PC-3 (cell line): ENCODE measurements around the gene PLOD1. TPM values are rescaled to one million over a fixed set of nuclear protein-coding genes. Genes with fewer than 3 reads are reported as not detected.

Experiments
- ATAC-seq: fragments of 200-7000 bp; cut with Tn5 transposase; 2 replicates; pipeline ENCODE4 v1.9.1; 2020; ENCODE audit warnings: mild to moderate bottlenecking, moderate library complexity
- BruUV-seq: library from RNA; stranded (reverse); fragments of 400-500 nt; replicated peaks from 2 replicates; lab custom pipeline; 2021; lab: Mats Ljungman, UMichigan
- CTCF ChIA-PET: fragments of 300-600 bp; sonication (Branson Sonifier 250); formaldehyde crosslinking; loops from one replicate; lab custom pipeline; 2022; ENCODE audit warnings: antibody characterized with exemption; lab: Charles Lee
- POLR2A ChIA-PET: fragments of 300-600 bp; sonication (Branson Sonifier 250); formaldehyde crosslinking; loops from one replicate; lab custom pipeline; 2022; ENCODE audit warnings: antibody characterized with exemption; ENCODE audit not compliant: unreplicated experiment; lab: Charles Lee
- DNase-seq: peaks from one replicate; pipeline ENCODE4 v3.0.0-alpha.2; 2015
- H2AFZ ChIP-seq: fragments of 300-600 bp; sonication (generic); 2 replicates; pipeline ENCODE4 v1.6.0; 2016; ENCODE audit warnings: antibody characterized with exemption, low read length
- H3F3A ChIP-seq: fragments of 300-600 bp; sonication (generic); one replicate; pipeline ENCODE4 v1.6.0; 2017; ENCODE audit warnings: antibody characterized with exemption, low read length, control low read depth, mild to moderate bottlenecking; ENCODE audit not compliant: unreplicated experiment
- H3K27ac ChIP-seq: fragments of 300-600 bp; sonication (generic); 2 replicates; pipeline ENCODE4 v1.5.1; 2016; ENCODE audit warnings: mild to moderate bottlenecking, low read length
- H3K27me3 ChIP-seq: fragments of 300-600 bp; sonication (generic); 2 replicates; pipeline ENCODE4 v1.6.1; 2016; ENCODE audit warnings: low read length, mixed read lengths
- H3K36me3 ChIP-seq: fragments of 300-600 bp; sonication (generic); 2 replicates; pipeline ENCODE4 v1.6.1; 2016; ENCODE audit warnings: low read depth, mixed run types, low read length, mixed read lengths
- H3K4me1 ChIP-seq: fragments of 300-600 bp; sonication (generic); 2 replicates; pipeline ENCODE4 v1.5.1; 2016; ENCODE audit warnings: low read length; ENCODE audit not compliant: insufficient read depth
- H3K4me2 ChIP-seq: fragments of 300-600 bp; sonication (generic); 2 replicates; pipeline ENCODE4 v1.6.0; 2016; ENCODE audit warnings: low read length
- H3K4me3 ChIP-seq: fragments of 300-600 bp; sonication (generic); 2 replicates; pipeline ENCODE4 v1.5.1; 2016; ENCODE audit warnings: mild to moderate bottlenecking, low read length, mixed read lengths
- H3K79me2 ChIP-seq: fragments of 300-600 bp; sonication (generic); 2 replicates; pipeline ENCODE4 v1.6.1; 2017; ENCODE audit warnings: low read length, mixed read lengths
- H3K9ac ChIP-seq: fragments of 300-600 bp; sonication (generic); 2 replicates; pipeline ENCODE4 v1.6.0; 2016; ENCODE audit warnings: mild to moderate bottlenecking, low read length
- H3K9me2 ChIP-seq: fragments of 300-600 bp; sonication (generic); replicated peaks from 2 replicates; pipeline ENCODE4 v1.6.1; 2016; ENCODE audit warnings: mixed run types, low read length, mixed read lengths
- H3K9me3 ChIP-seq: fragments of 300-600 bp; sonication (generic); 2 replicates; pipeline ENCODE4 v1.6.1; 2016; ENCODE audit warnings: low read length, mixed read lengths
- H4K20me1 ChIP-seq: fragments of 300-600 bp; sonication (generic); 2 replicates; pipeline ENCODE4 v1.6.1; 2016; ENCODE audit warnings: low read length, mixed read lengths
- EZH2 ChIP-seq: fragments of 300-600 bp; sonication (generic); IDR thresholded peaks from one replicate; pipeline ENCODE4 v1.6.1; 2017; ENCODE audit warnings: antibody characterized with exemption, mild to moderate bottlenecking, low read length; ENCODE audit not compliant: unreplicated experiment
- EZH2phosphoT487 ChIP-seq: fragments of 300-600 bp; sonication (generic); IDR thresholded peaks from 2 replicates; pipeline ENCODE4 v1.6.1; 2018; ENCODE audit warnings: mild to moderate bottlenecking, antibody characterized with exemption, low read length, borderline replicate concordance
- intact Hi-C: fragments of 100-400 bp; cut with micrococcal nuclease; formaldehyde crosslinking; loops from 2 replicates; pipeline ENCODE4 v1.9.0; 2023
- total RNA-seq: library from RNA; depleted of rRNA; stranded (reverse); fragments of >200 nt; gene quantifications from 2 replicates; pipeline ENCODE4 v1.2.3, GENCODE V29; 2014
- TF ChIP-seq, protein P1 (sequence below): fragments of 300-600 bp; sonication (generic); conservative IDR thresholded peaks from 2 replicates; pipeline ENCODE4 v1.5.1; 2017; ENCODE audit warnings: antibody characterized with exemption, low read depth, mild to moderate bottlenecking, low read length

The PLOD1 gene
- total RNA-seq, 1 experiment from 2014 or later, result 179 TPM

DNA sequence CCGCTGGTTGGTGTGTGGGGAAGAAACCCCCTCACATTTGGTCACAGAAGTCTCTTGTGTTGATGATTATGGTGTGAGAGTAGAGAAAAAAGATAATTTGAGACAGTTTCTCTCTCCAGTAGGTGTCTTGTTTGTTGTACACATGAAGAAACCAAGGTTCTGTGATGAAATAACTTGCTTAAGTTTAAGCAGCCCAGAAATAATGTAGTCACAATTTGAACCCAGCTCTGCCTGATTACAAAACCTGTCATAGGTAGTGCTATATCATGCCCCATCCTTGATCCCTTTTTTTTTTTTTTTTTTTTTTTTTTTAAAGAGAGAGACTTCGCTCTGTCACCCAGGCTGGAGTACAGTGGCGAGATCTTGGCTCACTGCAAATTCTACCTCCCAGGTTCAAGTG lies 50.7 kb downstream of the PLOD1 start:
- no peak for TF ChIP-seq EZH2
- TF ChIP-seq, protein P1, sequence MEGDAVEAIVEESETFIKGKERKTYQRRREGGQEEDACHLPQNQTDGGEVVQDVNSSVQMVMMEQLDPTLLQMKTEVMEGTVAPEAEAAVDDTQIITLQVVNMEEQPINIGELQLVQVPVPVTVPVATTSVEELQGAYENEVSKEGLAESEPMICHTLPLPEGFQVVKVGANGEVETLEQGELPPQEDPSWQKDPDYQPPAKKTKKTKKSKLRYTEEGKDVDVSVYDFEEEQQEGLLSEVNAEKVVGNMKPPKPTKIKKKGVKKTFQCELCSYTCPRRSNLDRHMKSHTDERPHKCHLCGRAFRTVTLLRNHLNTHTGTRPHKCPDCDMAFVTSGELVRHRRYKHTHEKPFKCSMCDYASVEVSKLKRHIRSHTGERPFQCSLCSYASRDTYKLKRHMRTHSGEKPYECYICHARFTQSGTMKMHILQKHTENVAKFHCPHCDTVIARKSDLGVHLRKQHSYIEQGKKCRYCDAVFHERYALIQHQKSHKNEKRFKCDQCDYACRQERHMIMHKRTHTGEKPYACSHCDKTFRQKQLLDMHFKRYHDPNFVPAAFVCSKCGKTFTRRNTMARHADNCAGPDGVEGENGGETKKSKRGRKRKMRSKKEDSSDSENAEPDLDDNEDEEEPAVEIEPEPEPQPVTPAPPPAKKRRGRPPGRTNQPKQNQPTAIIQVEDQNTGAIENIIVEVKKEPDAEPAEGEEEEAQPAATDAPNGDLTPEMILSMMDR, result no peak
- TF ChIP-seq EZH2phosphoT487, result no peak
- H3K79me2 ChIP-seq, result peaks cover 90% of the 10 kb centered on the region
- peaks cover 35% of the 10 kb centered on the region for H3K4me1 ChIP-seq
- CTCF ChIA-PET, result no interaction called here
- no peak overlapping the region for H3K4me3 ChIP-seq
- BruUV-seq, result no TSS peak
- H2AFZ ChIP-seq, result no peak overlapping the region
- H3K27ac ChIP-seq, result no peak overlapping the region
- peaks cover 51% of the 10 kb centered on the region for H3K36me3 ChIP-seq
- no peaks in the 10 kb centered on the region for H3K27me3 ChIP-seq
- H3K9me3 ChIP-seq, result no peaks in the 10 kb centered on the region
- H3F3A ChIP-seq, result peaks cover 12% of the 10 kb centered on the region
- POLR2A ChIA-PET, result no interaction called here
- H3K4me2 ChIP-seq, result no peak overlapping the region
- peaks cover 18% of the 10 kb centered on the region; the same call in 1 of the 2 replicates for H4K20me1 ChIP-seq
- intact Hi-C loops, result no loop called here
- no peak overlapping the region for H3K9ac ChIP-seq
- H3K9me2 ChIP-seq, result no peaks in the 10 kb centered on the region
- no peak for ATAC-seq
- no peak for DNase-seq

DNA sequence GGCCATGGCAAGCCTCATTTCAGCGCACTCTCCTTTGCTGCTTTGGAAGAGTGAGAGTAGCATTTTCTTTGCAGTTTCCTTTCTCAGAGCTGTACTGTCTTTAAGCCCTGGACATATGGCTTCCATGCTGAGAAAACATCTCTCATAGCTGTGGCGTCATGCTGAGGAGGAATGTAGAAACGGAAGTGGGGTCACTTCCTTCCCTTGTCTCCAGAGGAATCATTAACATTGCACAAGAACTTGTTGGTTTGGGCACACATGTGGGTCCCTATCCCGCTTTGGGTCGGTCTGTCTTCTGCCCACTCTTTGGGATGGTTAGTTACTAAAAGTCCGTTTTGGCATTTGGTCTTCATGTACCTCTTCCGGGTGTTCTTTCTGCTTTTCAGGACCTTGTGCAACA lies 51.3 kb downstream of the PLOD1 start:
- TF ChIP-seq EZH2 (no peak), EZH2phosphoT487 (no peak)
- TF ChIP-seq, protein P1, result no peak
- no peaks in the 10 kb centered on the region for H3K9me2 ChIP-seq
- H3K27me3 ChIP-seq, result no peaks in the 10 kb centered on the region
- peaks cover 42% of the 10 kb centered on the region for H3K4me1 ChIP-seq
- no peak for ATAC-seq
- no peak overlapping the region for H2AFZ ChIP-seq
- H3K36me3 ChIP-seq, result peaks cover 51% of the 10 kb centered on the region
- ChIA-PET POLR2A (no interaction called here), CTCF (no interaction called here)
- H3K9ac ChIP-seq, result no peak overlapping the region
- no peaks in the 10 kb centered on the region for H3K9me3 ChIP-seq
- no peak overlapping the region for H3K4me3 ChIP-seq
- peaks cover 93% of the 10 kb centered on the region for H3K79me2 ChIP-seq
- peaks cover 12% of the 10 kb centered on the region for H3F3A ChIP-seq
- H3K27ac ChIP-seq, result no peak overlapping the region
- H3K4me2 ChIP-seq, result no peak overlapping the region
- DNase-seq, result no peak
- intact Hi-C loops, result no loop called here
- H4K20me1 ChIP-seq, result peaks cover 18% of the 10 kb centered on the region; the same call in 1 of the 2 replicates
- BruUV-seq, result no TSS peak

DNA sequence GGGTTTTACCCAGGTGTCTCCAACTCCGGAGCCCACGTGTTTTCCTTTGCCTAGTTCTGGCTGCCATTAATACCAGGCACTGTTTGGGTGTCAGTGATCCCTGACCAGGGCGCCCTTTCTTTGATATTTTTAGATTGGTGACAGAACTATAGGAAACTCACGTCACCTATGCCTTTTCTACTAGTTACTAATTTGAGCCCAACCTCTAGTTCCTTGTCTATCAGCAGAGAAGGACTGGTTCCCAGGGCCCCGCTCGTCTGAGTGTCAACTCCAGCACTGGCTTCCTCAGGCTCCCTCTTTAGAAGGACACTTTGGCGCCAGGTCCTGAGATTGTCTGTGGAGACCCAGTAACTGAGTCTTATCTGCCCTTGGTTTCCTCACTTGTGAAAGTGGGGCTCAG lies 55.2 kb downstream of the PLOD1 start:
- intact Hi-C loops, result no loop called here
- Histone ChIP-seq H3K27me3 (no peaks in the 10 kb centered on the region), H3K79me2 (peaks cover 61% of the 10 kb centered on the region), H3K27ac (peak overlapping the region; percentile 86), H2AFZ (no peak overlapping the region), H3K9ac (peak overlapping the region; percentile 54), H4K20me1 (no peaks in the 10 kb centered on the region), H3K4me2 (peak overlapping the region; percentile 12; the same call in 1 of the 2 replicates), H3K4me1 (peaks cover 25% of the 10 kb centered on the region), H3K4me3 (no peak overlapping the region), H3K9me3 (no peaks in the 10 kb centered on the region), H3K9me2 (no peaks in the 10 kb centered on the region), H3K36me3 (peaks cover 49% of the 10 kb centered on the region), H3F3A (peaks cover 12% of the 10 kb centered on the region)
- no TSS peak for BruUV-seq
- POLR2A ChIA-PET, result interaction anchor here (1.5 kb wide), 1 partner anchor 82 kb away, joined by 6 read pairs; no protein-coding TSS in a partner anchor
- TF ChIP-seq, protein P1, result no peak
- TF ChIP-seq EZH2phosphoT487 (no peak), EZH2 (no peak)
- CTCF ChIA-PET, result no interaction called here
- no peak for ATAC-seq
- DNase-seq, result no peak
